Measurements from ENCODE around the gene PTPA.
A peak's percentile ranks its signal among the peaks of the same experiment; 100 is the strongest.
"Not testable (repeated sequence)": the region's sequence is repeated elsewhere in the genome, so short reads cannot be mapped to it uniquely, and the experiment has no call there.

The PTPA gene

GRCh38 chr9:129195606-129196005, 84.4 kb downstream of the PTPA start:
- no peak overlapping the region for H3K4me3 ChIP-seq (ENCODE audit: low read depth, low read length)
- no peak for DNase-seq (ENCODE audit: low read depth)
- TF ChIP-seq MAX (IDR thresholded peaks at IDR 0.05; ENCODE audit: low read depth, low read length) (0 out of 2 replicates have a peak, but pooled peaks have one; percentile 7), MYC (IDR thresholded peaks at IDR 0.05; ENCODE audit: low read depth, low read length) (no peak)

- H3K4me3 ChIP-seq (ENCODE audit: low read depth, low read length); DNase-seq (ENCODE audit: low read depth): not testable (repeated sequence)
Measured at GRCh38 chr9:129197045-129197444, 85.8 kb downstream of the PTPA start.

GRCh38 chr9:129197978-129198318, 86.7 kb downstream of the PTPA start:
- TF ChIP-seq MYC (IDR thresholded peaks at IDR 0.05; ENCODE audit: low read depth, low read length) (no peak), CTCF (IDR thresholded peaks at IDR 0.05; ENCODE audit: low read depth, low read length) (no peak), MAX (IDR thresholded peaks at IDR 0.05; ENCODE audit: low read depth, low read length) (no peak), POLR2A (IDR thresholded peaks at IDR 0.05; ENCODE audit: extremely low read depth, insufficient read length) (no peak)
- no peak overlapping the region for H3K4me3 ChIP-seq (ENCODE audit: low read depth, low read length)
- no peak for DNase-seq (ENCODE audit: low read depth)
